ENCODE results near the gene AMDHD2. TPM values are rescaled to one million over a fixed set of nuclear protein-coding genes. Genes with fewer than 3 reads are reported as not detected.

The AMDHD2 gene
- total and polyA plus RNA-seq, 2 experiments from 2014 or later, result 15.2 to 31.9 TPM

DNA sequence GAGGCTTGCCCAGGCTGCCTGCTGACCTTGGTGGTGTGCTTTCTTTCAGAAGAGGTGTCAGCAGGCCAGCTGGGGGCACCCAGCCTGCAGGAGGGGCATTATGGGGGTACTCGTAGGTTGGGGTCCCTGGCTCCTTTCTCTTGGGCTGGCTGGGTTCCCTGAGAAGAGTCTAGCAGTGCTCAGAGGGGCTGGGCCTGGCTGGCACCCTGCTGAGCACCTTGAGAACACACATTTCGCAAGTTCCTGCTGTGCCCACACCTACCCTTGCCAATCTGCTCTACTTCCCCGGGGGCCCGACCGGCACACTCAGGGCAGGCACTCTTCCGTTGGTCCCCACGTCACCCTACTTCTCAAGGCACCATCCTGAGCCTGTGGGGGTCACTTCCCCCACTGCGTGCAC, 6.0 kb downstream of the AMDHD2 start:
- no peak overlapping the region for H3K9ac ChIP-seq
- H3K4me1 ChIP-seq (ENCODE audit: insufficient read depth), result peaks cover 4% of the 10 kb centered on the region; the same call in 1 of the 2 replicates
- H3K9me3 ChIP-seq (ENCODE audit: low read depth), result no peaks in the 10 kb centered on the region
- H3K4me2 ChIP-seq (ENCODE audit: unreplicated experiment), result no peak overlapping the region
- H4K20me1 ChIP-seq (ENCODE audit: insufficient read depth), result no peaks in the 10 kb centered on the region
- no peak overlapping the region for H3K4me3 ChIP-seq
- no peaks in the 10 kb centered on the region; the same call in 1 of the 2 replicates for H3F3A ChIP-seq (ENCODE audit: insufficient read depth)
- H2AFZ ChIP-seq, result no peak overlapping the region
- H3K27me3 ChIP-seq (replicated peaks; ENCODE audit: insufficient read depth), result no peaks in the 10 kb centered on the region
- no peak for DNase-seq
- peaks cover 15% of the 10 kb centered on the region; the same call in 1 of the 2 replicates for H3K36me3 ChIP-seq (ENCODE audit: low read depth)
- no peak overlapping the region for H3K27ac ChIP-seq
- TF ChIP-seq EZH2phosphoT487 (IDR thresholded peaks at IDR 0.05; ENCODE audit: insufficient read depth, low read depth), result no peak
- TF ChIP-seq EZH2 (IDR thresholded peaks at IDR 0.05; ENCODE audit: insufficient read depth, poor library complexity, severe bottlenecking), result no peak
- H3K9me2 ChIP-seq (ENCODE audit: insufficient read depth), result no peaks in the 10 kb centered on the region
- H3K79me2 ChIP-seq (ENCODE audit: insufficient read depth), result peaks cover 39% of the 10 kb centered on the region
- 98 to 99% methylated on average over 8 of the region's 8 CpGs for WGBS, 2 experiments (ENCODE audit: low coverage in 1 of 2, low lambda C conversion rate in 2 of 2, missing lambda C conversion rate in 2 of 2)
- in situ Hi-C loops (cut with MboI), result no loop called here

DNA sequence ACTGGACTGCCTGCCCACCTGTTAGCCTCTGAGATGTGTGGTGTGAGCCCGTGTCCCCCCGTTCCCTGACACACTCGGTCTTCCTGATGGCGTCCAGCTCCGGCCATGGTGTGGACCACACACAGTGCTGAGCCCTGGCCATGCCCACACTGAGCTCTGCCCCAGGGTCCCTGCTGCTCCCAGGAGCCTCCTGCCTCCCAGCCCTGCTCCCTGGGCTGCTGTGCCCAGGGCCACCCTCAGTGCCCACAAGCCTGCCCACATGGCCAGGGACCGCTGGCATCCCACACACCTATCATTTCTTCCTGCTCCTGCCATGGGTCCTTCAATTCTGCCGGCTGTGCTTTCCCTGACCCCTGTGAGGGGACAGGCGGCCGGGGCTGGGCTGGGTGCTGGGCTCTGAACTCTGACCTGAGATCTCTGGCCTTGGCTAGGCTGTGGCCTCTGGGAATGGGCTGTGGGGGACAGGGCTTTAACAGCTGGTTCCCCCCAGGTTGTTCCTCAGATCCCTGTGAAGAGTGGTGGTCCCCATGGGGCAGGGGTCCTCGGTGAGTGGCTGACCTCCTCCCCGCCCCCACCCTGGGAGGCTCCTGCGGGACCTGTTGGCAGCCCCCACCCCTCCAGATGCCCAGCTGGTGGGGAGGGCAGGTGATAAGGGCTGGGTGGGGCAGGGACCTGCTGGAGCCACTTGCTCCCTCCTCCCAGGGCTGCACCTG, 7.1 kb downstream of the AMDHD2 start:
- 85 to 90% methylated on average over 11 to 12 of the region's 12 CpGs for WGBS, 2 experiments (ENCODE audit: low coverage in 1 of 2, low lambda C conversion rate in 2 of 2, missing lambda C conversion rate in 2 of 2)
- Histone ChIP-seq H3K9me3 (ENCODE audit: low read depth) (no peaks in the 10 kb centered on the region), H3K4me3 (no peak overlapping the region), H3K4me1 (ENCODE audit: insufficient read depth) (peaks cover 4% of the 10 kb centered on the region), H2AFZ (no peak overlapping the region), H3K79me2 (ENCODE audit: insufficient read depth) (peaks cover 28% of the 10 kb centered on the region), H3K9me2 (ENCODE audit: insufficient read depth) (no peaks in the 10 kb centered on the region), H3K27me3 (replicated peaks; ENCODE audit: insufficient read depth) (no peaks in the 10 kb centered on the region), H3K9ac (no peak overlapping the region), H3F3A (ENCODE audit: insufficient read depth) (no peaks in the 10 kb centered on the region), H3K27ac (no peak overlapping the region), H4K20me1 (ENCODE audit: insufficient read depth) (no peaks in the 10 kb centered on the region), H3K36me3 (ENCODE audit: low read depth) (peaks cover 15% of the 10 kb centered on the region; the same call in 1 of the 2 replicates), H3K4me2 (ENCODE audit: unreplicated experiment) (no peak overlapping the region)
- no peak for TF ChIP-seq EZH2phosphoT487 (IDR thresholded peaks at IDR 0.05; ENCODE audit: insufficient read depth, low read depth)
- no peak for TF ChIP-seq EZH2 (IDR thresholded peaks at IDR 0.05; ENCODE audit: insufficient read depth, poor library complexity, severe bottlenecking)
- in situ Hi-C loops (cut with MboI), result no loop called here
- DNase-seq, result no peak

DNA sequence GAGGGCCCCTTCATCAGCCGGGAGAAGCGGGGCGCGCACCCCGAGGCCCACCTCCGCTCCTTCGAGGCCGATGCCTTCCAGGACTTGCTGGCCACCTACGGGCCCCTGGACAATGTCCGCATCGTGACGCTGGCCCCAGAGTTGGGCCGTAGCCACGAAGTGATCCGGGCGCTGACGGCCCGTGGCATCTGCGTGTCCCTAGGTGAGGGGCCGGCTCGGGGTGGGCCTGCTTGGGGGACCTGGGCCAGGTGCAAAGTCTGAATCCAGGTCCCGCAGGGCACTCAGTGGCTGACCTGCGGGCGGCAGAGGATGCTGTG, 7.6 kb downstream of the AMDHD2 start:
- Histone ChIP-seq H3K4me1 (ENCODE audit: insufficient read depth) (peaks cover 4% of the 10 kb centered on the region), H3K36me3 (ENCODE audit: low read depth) (peaks cover 15% of the 10 kb centered on the region; the same call in 1 of the 2 replicates), H3K4me3 (no peak overlapping the region), H2AFZ (no peak overlapping the region), H3K27me3 (replicated peaks; ENCODE audit: insufficient read depth) (no peaks in the 10 kb centered on the region), H3K9me3 (ENCODE audit: low read depth) (no peaks in the 10 kb centered on the region), H3K79me2 (ENCODE audit: insufficient read depth) (peaks cover 23% of the 10 kb centered on the region), H3F3A (ENCODE audit: insufficient read depth) (no peaks in the 10 kb centered on the region), H3K9ac (no peak overlapping the region), H3K27ac (no peak overlapping the region), H4K20me1 (ENCODE audit: insufficient read depth) (no peaks in the 10 kb centered on the region), H3K4me2 (ENCODE audit: unreplicated experiment) (no peak overlapping the region), H3K9me2 (ENCODE audit: insufficient read depth) (no peaks in the 10 kb centered on the region)
- TF ChIP-seq EZH2 (IDR thresholded peaks at IDR 0.05; ENCODE audit: insufficient read depth, poor library complexity, severe bottlenecking) (no peak), EZH2phosphoT487 (IDR thresholded peaks at IDR 0.05; ENCODE audit: insufficient read depth, low read depth) (no peak)
- no peak for DNase-seq
- in situ Hi-C loops (cut with MboI), result no loop called here
- 89% methylated on average over 21 to 23 of the region's 24 CpGs for WGBS, 2 experiments (ENCODE audit: low coverage in 1 of 2, low lambda C conversion rate in 2 of 2, missing lambda C conversion rate in 2 of 2)

DNA sequence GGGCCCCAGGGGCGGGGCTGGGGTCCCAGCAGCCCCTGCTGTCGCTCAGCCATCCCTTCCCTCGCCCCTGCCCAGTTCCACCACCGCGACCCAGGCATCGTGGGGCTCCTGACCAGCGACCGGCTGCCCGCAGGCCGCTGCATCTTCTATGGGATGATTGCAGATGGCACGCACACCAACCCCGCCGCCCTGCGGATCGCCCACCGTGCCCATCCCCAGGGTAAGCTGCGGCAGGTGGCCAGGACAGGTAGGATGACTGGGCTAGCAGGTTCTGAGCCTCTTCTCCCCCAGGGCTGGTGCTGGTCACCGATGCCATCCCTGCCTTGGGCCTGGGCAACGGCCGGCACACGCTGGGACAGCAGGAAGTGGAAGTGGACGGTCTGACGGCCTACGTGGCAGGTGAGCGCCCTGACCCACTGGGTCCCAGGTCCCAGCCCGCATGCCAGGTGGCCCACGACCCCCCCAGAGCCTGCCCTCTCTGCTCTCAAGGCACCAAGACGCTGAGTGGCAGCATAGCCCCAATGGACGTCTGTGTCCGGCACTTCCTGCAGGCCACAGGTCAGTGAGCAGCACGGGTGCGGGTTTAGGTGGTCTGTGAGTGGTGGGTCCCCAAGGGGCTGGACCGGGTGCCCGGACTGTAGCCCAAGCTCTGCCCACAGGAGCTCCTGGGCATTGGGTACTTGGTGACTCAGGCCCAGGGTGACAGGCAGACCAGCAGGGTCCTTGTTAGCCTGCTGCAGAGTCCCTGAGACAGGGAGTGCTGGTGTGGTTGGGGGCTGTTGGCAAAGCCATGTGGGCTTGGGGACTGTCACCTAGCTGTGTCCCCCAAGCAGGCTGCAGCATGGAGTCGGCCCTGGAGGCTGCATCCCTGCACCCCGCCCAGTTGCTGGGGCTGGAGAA, 8.2 kb downstream of the AMDHD2 start:
- Histone ChIP-seq H3K9me3 (ENCODE audit: low read depth) (no peaks in the 10 kb centered on the region), H3K27ac (no peak overlapping the region), H2AFZ (no peak overlapping the region), H3K36me3 (ENCODE audit: low read depth) (0 out of 2 replicates have a peak, but pooled peaks cover 10% of the 10 kb centered on the region), H3K4me2 (ENCODE audit: unreplicated experiment) (no peak overlapping the region), H3K9ac (no peak overlapping the region), H3F3A (ENCODE audit: insufficient read depth) (no peaks in the 10 kb centered on the region), H4K20me1 (ENCODE audit: insufficient read depth) (no peaks in the 10 kb centered on the region), H3K9me2 (ENCODE audit: insufficient read depth) (no peaks in the 10 kb centered on the region), H3K79me2 (ENCODE audit: insufficient read depth) (peaks cover 16% of the 10 kb centered on the region), H3K4me3 (no peak overlapping the region), H3K4me1 (ENCODE audit: insufficient read depth) (peaks cover 4% of the 10 kb centered on the region), H3K27me3 (replicated peaks; ENCODE audit: insufficient read depth) (no peaks in the 10 kb centered on the region)
- WGBS, 2 experiments (ENCODE audit: low coverage in 1 of 2, low lambda C conversion rate in 2 of 2, missing lambda C conversion rate in 2 of 2), result 94 to 96% methylated on average over 20 to 34 of the region's 36 CpGs
- DNase-seq, result no peak
- TF ChIP-seq EZH2phosphoT487 (IDR thresholded peaks at IDR 0.05; ENCODE audit: insufficient read depth, low read depth), result no peak
- TF ChIP-seq EZH2 (IDR thresholded peaks at IDR 0.05; ENCODE audit: insufficient read depth, poor library complexity, severe bottlenecking), result no peak
- in situ Hi-C loops (cut with MboI), result no loop called here

All from GM23248 (cell line).